Activated T-cell treated with anti-CD3 and anti-CD28 coated beads, Interleukin-2, amount 50 U/mL, for 72 hours (primary cell): ENCODE results near the gene ATP8B4. TPM values are rescaled to one million over a fixed set of nuclear protein-coding genes. Genes with fewer than 3 reads are reported as not detected.

Experiments
- ATAC-seq, 2 donors: fragments of 150-1000 bp; cut with Tn5 transposase; replicated peaks in 1 of 2; 2 replicates each; pipeline ENCODE4 v1.10.0; 2021; ENCODE audit warnings: moderate library complexity in 2 of 2, mild to moderate bottlenecking in 1 of 2
- DNase-seq, 2 donors: peaks; one replicate each; pipeline ENCODE4 v3.0.0; 2021 to 2022; ENCODE audit warnings: mixed read lengths in 1 of 2
- H3K27ac Mint-ChIP-seq: one replicate; pipeline ENCODE4 v1.8.0; 2022; ENCODE audit warnings: mild to moderate bottlenecking, moderate library complexity, mixed read lengths
- H3K27me3 Mint-ChIP-seq: one replicate; pipeline ENCODE4 v1.8.0; 2022; ENCODE audit warnings: low read depth, mixed read lengths
- H3K36me3 Mint-ChIP-seq, 2 donors: one replicate each; pipeline ENCODE4 v1.8.0; 2022; ENCODE audit warnings: mixed read lengths in 2 of 2, mild to moderate bottlenecking in 1 of 2; ENCODE audit not compliant: insufficient read depth in 2 of 2
- H3K4me1 Mint-ChIP-seq: one replicate; pipeline ENCODE4 v1.8.0; 2022; ENCODE audit warnings: low read depth, mixed read lengths
- H3K4me3 Mint-ChIP-seq, 2 donors: one replicate each; pipeline ENCODE4 v1.8.0; 2022; ENCODE audit warnings: mild to moderate bottlenecking in 2 of 2, mixed read lengths in 2 of 2, moderate library complexity in 2 of 2
- H3K9me3 Mint-ChIP-seq, 2 donors: one replicate each; pipeline ENCODE4 v1.8.0; 2022; ENCODE audit warnings: mixed read lengths in 2 of 2
- total RNA-seq, 2 donors: library from RNA; stranded (reverse); gene quantifications; one replicate each; pipeline ENCODE4 v1.2.3, GENCODE V29; 2022

The ATP8B4 gene
- total RNA-seq, 2 donors from 2014 or later = 14.0 to 21.3 TPM

DNA sequence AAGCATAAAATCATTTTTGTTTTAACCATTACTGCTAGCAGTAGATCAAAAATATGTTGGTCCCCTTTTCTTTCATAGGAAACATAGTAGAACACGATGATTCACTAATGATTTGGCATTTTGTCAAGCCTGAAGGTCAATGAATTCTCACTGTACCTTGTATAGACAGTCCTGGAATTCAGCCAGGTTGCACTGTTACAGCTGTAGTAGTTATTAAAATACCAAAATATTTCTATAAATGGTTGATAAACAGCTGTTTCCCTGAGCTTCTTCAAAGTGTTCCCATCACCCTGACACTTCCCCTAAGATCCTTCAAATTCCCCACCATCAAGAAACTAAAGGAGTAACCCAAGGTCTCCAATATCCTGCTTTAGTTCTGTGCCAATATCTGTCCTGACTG is 200.9 kb downstream of the ATP8B4 start:
- H3K4me1 Mint-ChIP-seq = no peaks in the 10 kb centered on the region
- H3K9me3 Mint-ChIP-seq = no peaks in the 10 kb centered on the region
- ATAC-seq = no peak
- peaks cover 12% of the 10 kb centered on the region for H3K27me3 Mint-ChIP-seq
- H3K27ac Mint-ChIP-seq = no peak overlapping the region
- no peak overlapping the region for H3K4me3 Mint-ChIP-seq
- DNase-seq = no peak
- no peaks in the 10 kb centered on the region for H3K36me3 Mint-ChIP-seq

DNA sequence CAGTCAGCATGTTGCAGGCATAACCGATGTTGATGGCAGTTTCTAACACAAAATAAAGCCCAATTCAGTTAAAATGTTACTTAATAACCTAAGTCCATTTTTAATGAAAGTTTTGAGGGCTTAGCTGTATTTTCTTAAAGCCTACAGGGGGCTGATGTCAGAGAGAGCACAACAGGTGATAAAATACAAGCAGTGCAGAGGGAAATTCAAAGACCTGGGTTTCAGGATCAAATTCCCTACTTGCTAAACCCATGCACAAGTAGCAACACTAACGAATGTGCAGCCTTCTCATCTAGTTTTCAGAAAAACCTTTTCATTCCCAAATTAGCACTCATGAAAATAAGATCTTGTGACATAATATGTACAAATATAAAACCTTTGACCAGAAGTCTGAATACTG is 202.0 kb downstream of the ATP8B4 start:
- Mint-ChIP-seq H3K9me3 (no peaks in the 10 kb centered on the region), H3K36me3 (no peaks in the 10 kb centered on the region)
- no peak for ATAC-seq

DNA sequence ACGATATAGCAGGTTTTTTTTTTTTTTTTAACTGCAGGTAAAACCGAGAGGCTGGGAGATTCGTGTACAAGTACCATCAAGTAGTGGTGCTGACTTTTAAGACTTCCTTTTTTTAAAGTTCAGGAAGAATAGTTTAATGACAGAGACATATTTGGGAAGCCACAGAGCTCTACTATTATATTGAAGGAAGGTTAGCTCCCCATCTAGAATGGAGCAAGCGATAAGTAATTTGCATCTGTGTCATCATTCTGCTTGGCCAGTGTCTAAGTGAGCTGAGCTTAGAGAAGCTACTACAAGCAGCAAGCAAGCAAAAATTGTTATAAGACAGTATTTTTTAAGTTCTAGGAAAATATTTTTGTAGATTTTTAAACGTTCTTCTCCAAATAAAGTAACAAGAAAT is 203.2 kb downstream of the ATP8B4 start:
- Mint-ChIP-seq H3K27ac (no peak overlapping the region), H3K4me3 (no peak overlapping the region), H3K36me3 (no peaks in the 10 kb centered on the region), H3K4me1 (no peaks in the 10 kb centered on the region), H3K9me3 (peaks cover 0 to 3% of the 10 kb centered on the region in 2 donors), H3K27me3 (peaks cover 5% of the 10 kb centered on the region)
- DNase-seq (no peak), ATAC-seq (no peak)

More for the DNA sequence above, 202.0 kb downstream of the ATP8B4 start:
- Mint-ChIP-seq H3K4me1 (no peaks in the 10 kb centered on the region), H3K27ac (no peak overlapping the region), H3K27me3 (peaks cover 10% of the 10 kb centered on the region), H3K4me3 (no peak overlapping the region)
- DNase-seq = no peak

DNA sequence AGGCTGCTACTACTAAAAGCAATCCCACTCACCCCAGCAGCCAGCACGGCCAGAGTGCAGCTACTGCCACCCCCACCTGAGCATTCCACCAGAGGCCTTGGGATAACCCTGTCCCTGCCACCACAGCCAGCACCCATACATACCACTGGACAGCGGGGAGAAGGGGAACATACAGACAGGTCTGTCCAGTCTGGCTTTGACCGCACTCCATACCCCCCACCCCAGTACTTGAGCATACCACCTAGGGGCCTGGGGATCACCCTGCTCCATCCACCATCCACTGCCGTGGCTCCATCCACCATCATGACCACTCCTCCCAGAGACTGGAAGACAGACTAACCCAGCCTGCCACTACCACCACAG is 210.1 kb downstream of the ATP8B4 start:
- Mint-ChIP-seq H3K27ac (no peak overlapping the region), H3K27me3 (no peaks in the 10 kb centered on the region), H3K9me3 (peaks cover 0 to 17% of the 10 kb centered on the region in 2 donors), H3K4me3 (no peak overlapping the region), H3K36me3 (peaks cover 0 to 2% of the 10 kb centered on the region in 2 donors), H3K4me1 (no peaks in the 10 kb centered on the region)
- ATAC-seq (no peak), DNase-seq (no peak)

DNA sequence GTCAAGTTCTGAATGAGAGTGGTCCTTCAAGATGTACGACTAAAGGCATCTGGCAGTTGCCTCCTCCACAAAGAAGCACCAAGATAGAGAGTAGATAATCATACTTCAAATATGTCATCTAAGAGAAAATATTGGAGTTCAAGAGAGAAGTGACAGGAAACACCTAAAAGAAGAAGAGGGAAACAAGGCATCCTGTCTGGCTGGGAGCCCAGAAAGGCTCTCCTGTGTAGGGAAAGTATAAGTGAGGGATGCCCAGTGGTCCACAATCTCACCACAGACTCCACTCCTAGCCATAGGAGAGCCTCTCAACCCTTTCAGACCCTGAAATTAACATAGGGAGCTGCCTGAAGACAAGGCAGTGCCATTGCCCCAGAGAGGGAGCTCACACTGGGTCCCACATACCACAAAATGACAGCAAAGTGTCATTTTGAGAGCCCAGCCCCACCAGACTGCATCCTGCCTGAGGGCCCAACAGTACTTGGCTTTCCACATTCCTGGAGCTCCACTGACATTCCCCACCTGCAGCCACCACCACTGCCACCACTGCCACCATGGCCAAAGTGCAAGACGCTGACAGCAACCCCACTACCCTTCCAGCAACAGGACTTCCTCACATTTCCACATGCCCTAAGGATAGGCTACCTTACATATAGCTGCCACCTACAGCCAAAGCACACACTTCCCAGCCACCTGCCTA is 210.6 kb downstream of the ATP8B4 start:
- DNase-seq (no peak), ATAC-seq (no peak)
- H3K27ac Mint-ChIP-seq = no peak overlapping the region
- no peaks in the 10 kb centered on the region for H3K27me3 Mint-ChIP-seq
- H3K36me3 Mint-ChIP-seq = peaks cover 0 to 2% of the 10 kb centered on the region in 2 donors
- peaks cover 0 to 17% of the 10 kb centered on the region in 2 donors for H3K9me3 Mint-ChIP-seq
- no peaks in the 10 kb centered on the region for H3K4me1 Mint-ChIP-seq
- no peak overlapping the region for H3K4me3 Mint-ChIP-seq

DNA sequence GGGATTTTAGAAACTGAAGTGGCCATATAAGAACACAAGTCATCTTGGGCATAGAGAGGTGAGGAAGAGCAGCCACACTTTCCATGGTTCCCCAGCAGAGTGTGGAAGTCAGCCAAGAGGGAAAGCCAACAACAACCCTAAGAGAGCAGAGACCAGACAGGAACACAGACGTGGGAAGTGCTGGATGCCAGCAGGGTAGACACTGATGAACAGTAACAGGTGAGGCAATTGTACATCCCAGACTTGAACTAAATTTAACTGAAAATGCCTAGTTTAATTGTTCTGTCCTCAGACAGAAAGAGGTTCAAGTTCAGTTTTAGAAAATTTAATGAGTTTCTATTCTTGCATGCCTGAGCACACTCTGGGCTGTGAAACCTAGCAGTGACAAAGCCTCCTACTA is 212.1 kb downstream of the ATP8B4 start:
- Mint-ChIP-seq H3K4me1 (no peaks in the 10 kb centered on the region), H3K27ac (no peak overlapping the region), H3K36me3 (peaks cover 0 to 2% of the 10 kb centered on the region in 2 donors), H3K9me3 (peaks cover 0 to 17% of the 10 kb centered on the region in 2 donors), H3K27me3 (peaks cover 5% of the 10 kb centered on the region), H3K4me3 (no peak overlapping the region)
- ATAC-seq (no peak), DNase-seq (no peak)

DNA sequence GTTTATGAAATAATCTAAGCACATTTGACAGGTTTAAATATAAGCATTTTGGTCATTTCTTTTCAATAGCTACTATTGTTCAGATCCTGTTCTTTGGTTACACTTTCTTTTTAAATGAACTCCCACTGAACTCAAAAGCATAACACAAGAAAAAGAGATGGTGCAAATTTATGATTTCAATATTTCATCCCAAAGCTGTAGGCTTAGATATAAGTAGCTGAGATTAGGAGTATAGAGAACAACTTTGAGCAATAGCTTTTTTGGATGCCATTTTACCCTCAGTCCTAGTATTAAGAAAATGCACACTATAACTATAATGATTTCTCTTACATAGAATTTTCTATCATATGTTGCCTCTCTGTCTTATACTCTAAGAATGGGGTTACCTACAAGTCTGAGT is 213.8 kb downstream of the ATP8B4 start:
- Mint-ChIP-seq H3K4me3 (no peak overlapping the region), H3K27ac (no peak overlapping the region), H3K4me1 (no peaks in the 10 kb centered on the region), H3K9me3 (peaks cover 0 to 12% of the 10 kb centered on the region in 2 donors), H3K27me3 (peaks cover 5% of the 10 kb centered on the region), H3K36me3 (peaks cover 0 to 2% of the 10 kb centered on the region in 2 donors)
- ATAC-seq (no peak), DNase-seq (no peak)

DNA sequence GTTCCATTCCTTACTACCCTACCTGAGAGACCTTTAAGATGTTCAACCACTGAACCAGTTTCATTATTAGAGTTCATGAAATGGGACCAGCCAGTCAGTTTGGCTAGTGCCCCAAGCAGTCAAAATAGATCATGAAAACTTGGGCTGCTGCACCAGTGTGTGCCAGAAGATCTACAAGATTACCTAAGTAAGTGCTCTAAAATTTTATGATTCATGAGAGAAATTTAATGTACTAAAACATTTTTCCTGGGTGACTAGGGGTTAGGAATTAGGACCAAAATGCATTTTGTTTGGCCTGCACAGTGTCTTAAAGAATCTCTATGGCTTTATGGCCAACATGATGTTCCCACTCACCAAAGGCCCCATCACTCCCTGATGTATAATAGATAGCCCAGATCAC is 214.7 kb downstream of the ATP8B4 start:
- Mint-ChIP-seq H3K27ac (no peak overlapping the region), H3K9me3 (peaks cover 0 to 8% of the 10 kb centered on the region in 2 donors), H3K4me1 (no peaks in the 10 kb centered on the region), H3K36me3 (no peaks in the 10 kb centered on the region), H3K4me3 (no peak overlapping the region), H3K27me3 (peaks cover 5% of the 10 kb centered on the region)
- DNase-seq = no peak
- no peak for ATAC-seq

DNA sequence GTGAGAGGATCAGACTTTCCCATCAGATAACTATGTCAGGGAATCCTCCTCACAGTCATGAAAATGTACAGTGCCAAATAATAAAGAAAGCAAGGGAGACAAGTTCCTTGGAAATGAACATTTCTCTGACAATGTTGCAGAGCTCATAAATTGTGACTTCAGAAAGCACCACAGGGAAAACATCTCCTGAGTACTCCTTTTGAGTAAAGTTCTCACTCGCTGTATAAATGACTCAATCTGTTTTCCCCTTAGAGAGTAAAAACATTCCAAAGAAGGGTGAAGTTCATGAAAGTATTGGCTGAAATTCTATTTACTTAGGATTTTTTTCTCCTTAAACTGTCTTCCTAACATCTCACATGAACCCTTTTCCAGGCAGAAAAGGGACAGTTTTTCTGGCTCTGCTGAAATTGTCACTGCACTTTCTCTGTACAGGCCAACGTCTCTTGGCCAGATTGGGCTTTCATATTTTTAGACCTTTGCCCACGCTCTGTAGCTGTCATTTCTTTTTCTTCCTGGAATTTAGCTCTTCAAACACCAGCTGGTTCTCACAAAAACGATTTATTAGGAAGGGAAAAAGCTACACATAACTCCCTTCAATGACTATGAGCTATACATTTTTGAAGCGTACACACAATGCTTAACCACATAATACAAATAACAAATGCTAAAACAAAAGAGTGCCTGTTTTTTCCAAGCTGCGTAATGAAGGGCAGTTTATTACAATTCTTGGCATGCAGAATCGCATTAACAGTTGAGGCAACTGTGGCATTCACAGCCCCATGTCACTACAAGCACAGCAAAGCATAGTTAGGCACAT is 216.1 kb downstream of the ATP8B4 start:
- no peak overlapping the region for H3K27ac Mint-ChIP-seq
- peaks cover 0 to under 1% of the 10 kb centered on the region in 2 donors for H3K9me3 Mint-ChIP-seq
- no peaks in the 10 kb centered on the region for H3K4me1 Mint-ChIP-seq
- ATAC-seq (no peak), DNase-seq (no peak)
- H3K4me3 Mint-ChIP-seq = no peak overlapping the region
- no peaks in the 10 kb centered on the region for H3K36me3 Mint-ChIP-seq
- peaks cover 5% of the 10 kb centered on the region for H3K27me3 Mint-ChIP-seq

DNA sequence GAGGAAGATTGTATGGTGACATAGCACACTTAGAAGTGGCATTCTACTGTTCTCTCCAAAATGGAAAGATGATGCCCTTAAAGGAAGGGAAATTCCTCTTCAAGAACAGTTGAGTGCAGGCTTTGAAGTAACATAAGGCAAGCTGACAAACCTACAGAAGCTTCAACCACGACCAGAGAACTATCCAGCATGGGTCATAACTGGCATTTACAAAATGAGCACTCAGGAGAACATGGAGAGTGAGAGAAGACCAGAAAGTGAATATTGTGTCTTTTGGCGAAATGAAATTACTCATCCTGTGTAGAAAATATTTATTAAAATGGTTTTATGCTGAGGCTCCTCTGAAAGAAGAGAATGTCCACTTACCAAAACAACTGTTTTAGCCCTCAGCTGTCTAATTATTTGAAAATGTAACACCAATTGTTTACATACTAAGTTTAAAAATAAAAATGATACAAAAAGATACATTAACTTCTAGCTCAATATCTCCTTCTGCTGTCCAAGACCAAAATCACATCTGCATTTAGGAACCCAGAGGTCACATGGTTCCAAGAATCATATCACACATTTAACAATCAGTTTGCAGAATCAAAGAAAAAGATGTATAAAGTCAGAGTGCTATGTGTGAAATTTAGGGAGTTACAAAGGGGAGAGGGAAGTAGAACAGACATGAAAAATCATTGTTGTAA is 216.9 kb downstream of the ATP8B4 start:
- DNase-seq (no peak), ATAC-seq (no peak)
- Mint-ChIP-seq H3K27me3 (peaks cover 5% of the 10 kb centered on the region), H3K9me3 (no peaks in the 10 kb centered on the region), H3K4me1 (no peaks in the 10 kb centered on the region), H3K4me3 (no peak overlapping the region), H3K27ac (no peak overlapping the region), H3K36me3 (no peaks in the 10 kb centered on the region)

DNA sequence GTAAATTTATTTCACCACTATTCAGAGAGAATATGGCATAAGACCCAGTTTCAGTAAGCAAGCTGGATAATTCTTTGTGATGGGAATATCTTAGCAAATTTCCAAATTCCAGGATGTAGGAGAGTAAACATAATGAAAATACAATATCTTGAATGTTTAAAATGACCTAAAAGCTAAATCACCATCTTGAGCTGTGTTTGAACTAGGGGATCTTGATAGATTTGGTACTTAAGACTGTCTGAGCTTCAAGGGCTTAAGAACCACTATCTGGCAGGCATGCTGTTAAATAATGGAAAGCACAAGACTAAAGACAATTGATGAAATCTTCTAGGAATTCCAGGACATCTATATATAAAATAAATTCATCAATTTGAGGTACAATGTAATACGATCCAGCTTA is 217.7 kb downstream of the ATP8B4 start:
- H3K4me3 Mint-ChIP-seq = no peak overlapping the region
- ATAC-seq (no peak), DNase-seq (no peak)
- peaks cover 5% of the 10 kb centered on the region for H3K27me3 Mint-ChIP-seq
- no peaks in the 10 kb centered on the region for H3K4me1 Mint-ChIP-seq
- H3K27ac Mint-ChIP-seq = no peak overlapping the region
- H3K9me3 Mint-ChIP-seq = no peaks in the 10 kb centered on the region
- no peaks in the 10 kb centered on the region for H3K36me3 Mint-ChIP-seq

DNA sequence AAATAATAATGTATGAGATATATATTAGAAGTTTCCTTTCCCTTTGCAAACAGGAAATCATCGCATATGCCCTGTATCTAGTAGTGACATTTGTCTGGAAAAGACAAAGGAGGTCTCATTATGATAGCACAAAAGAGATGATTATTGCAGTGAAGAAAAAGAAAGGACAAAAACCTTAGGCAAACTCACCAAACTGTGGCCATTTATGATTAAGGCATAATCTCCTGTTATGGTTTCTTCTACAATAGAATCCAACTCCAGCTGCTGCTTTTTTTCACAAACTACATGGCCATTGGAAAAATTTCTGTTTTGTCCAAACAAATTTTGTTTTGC is 218.2 kb downstream of the ATP8B4 start:
- Mint-ChIP-seq H3K9me3 (no peaks in the 10 kb centered on the region), H3K27me3 (peaks cover 5% of the 10 kb centered on the region), H3K4me3 (no peak overlapping the region), H3K36me3 (no peaks in the 10 kb centered on the region), H3K4me1 (no peaks in the 10 kb centered on the region), H3K27ac (no peak overlapping the region)
- no peak for ATAC-seq
- no peak for DNase-seq
